BLaER1 treated with 17β-estradiol and CSF1 and Interleukin-3, amounts not matched to agents 10 nM and 100 nM (cell line): ENCODE measurements around the gene TJAP1.
"Not testable (repeated sequence)": the region's sequence is repeated elsewhere in the genome, so short reads cannot be mapped to it uniquely, and the experiment has no call there.

Source experiments
- H3K27ac ChIP-seq, 11 experiments: shearing (Covaris generic); formaldehyde crosslinking; 2 replicates each; pipeline ENCODE4 v1.8.1; 2022
- H3K27me3 ChIP-seq, 11 experiments: shearing (Covaris generic); formaldehyde crosslinking; 2 replicates each; pipeline ENCODE4 v1.8.1; 2022
- H3K36me3 ChIP-seq, 11 experiments: shearing (Covaris generic); formaldehyde crosslinking; 2 replicates each; pipeline ENCODE4 v1.8.1; 2022
- H3K4me1 ChIP-seq, 10 experiments: shearing (Covaris generic); formaldehyde crosslinking; 2 replicates each; pipeline ENCODE4 v1.8.1; 2022
- H3K4me2 ChIP-seq, 11 experiments: shearing (Covaris generic); formaldehyde crosslinking; 2 replicates each; pipeline ENCODE4 v1.8.1; 2022
- H3K4me3 ChIP-seq, 10 experiments: shearing (Covaris generic); formaldehyde crosslinking; 2 replicates each; pipeline ENCODE4 v1.8.1; 2022
- H3K9ac ChIP-seq, 11 experiments: shearing (Covaris generic); formaldehyde crosslinking; 2 replicates each; pipeline ENCODE4 v1.8.1; 2022
- H3K9me3 ChIP-seq, 11 experiments: shearing (Covaris generic); formaldehyde crosslinking; replicated peaks in 1 of 11; 2 replicates each; pipeline ENCODE4 v1.8.1; 2022
- H4K20me1 ChIP-seq, 11 experiments: shearing (Covaris generic); formaldehyde crosslinking; 2 replicates each; pipeline ENCODE4 v1.8.1; 2022
- Cebpa-rat ChIP-seq, 11 experiments: shearing (Covaris generic); IDR thresholded peaks; 2 replicates each; pipeline ENCODE4 v1.8.1; 2022

Gene TJAP1

GRCh38 chr6:43532201-43532600 lies 54.8 kb downstream of the TJAP1 start:
- Histone ChIP-seq H3K4me2 (no peak overlapping the region), H3K27me3 (no peaks in the 10 kb centered on the region), H3K4me1 (no peaks in the 10 kb centered on the region), H3K27ac (no peak overlapping the region), H3K36me3 (peaks cover 90 to 100% (median 100%) of the 10 kb centered on the region in 11 experiments), H3K9me3 (no peaks in the 10 kb centered on the region), H3K4me3 (no peak overlapping the region), H3K9ac (no peak overlapping the region), H4K20me1 (peaks cover 0 to 30% (median 8%) of the 10 kb centered on the region in 11 experiments; a peak in 7 of 22 replicates)
- no peak for TF ChIP-seq Cebpa-rat (IDR thresholded peaks at IDR 0.05)

DNA sequence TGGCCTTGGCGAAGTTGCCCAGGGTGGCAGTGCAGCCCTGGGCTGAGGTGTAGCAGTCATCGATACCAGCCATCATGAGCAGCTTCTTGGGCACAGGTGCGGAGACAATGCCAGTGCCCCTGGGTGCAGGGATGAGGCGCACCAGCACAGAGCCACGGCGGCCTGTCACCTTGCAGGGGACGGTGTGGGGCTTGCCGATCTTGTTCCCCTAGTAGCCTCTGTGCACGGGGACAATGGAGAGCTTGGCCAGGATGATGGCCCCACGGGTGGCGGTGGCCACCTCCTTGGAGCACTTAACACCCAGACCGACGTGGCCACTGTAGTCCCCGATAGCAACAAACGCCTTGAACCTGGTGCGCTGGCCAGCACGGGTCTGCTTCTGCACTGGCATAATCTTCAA lies 61.6 kb downstream of the TJAP1 start:
- peaks cover 84 to 100% (median 98%) of the 10 kb centered on the region in 11 experiments for H3K36me3 ChIP-seq
- H3K27ac ChIP-seq, H3K9me3 ChIP-seq, H3K4me1 ChIP-seq, H3K9ac ChIP-seq, H3K27me3 ChIP-seq, H3K4me3 ChIP-seq, H3K4me2 ChIP-seq: not testable (repeated sequence)
- peaks cover 0 to 33% (median 0%) of the 10 kb centered on the region in 11 experiments; a peak in 6 of 22 replicates for H4K20me1 ChIP-seq

DNA sequence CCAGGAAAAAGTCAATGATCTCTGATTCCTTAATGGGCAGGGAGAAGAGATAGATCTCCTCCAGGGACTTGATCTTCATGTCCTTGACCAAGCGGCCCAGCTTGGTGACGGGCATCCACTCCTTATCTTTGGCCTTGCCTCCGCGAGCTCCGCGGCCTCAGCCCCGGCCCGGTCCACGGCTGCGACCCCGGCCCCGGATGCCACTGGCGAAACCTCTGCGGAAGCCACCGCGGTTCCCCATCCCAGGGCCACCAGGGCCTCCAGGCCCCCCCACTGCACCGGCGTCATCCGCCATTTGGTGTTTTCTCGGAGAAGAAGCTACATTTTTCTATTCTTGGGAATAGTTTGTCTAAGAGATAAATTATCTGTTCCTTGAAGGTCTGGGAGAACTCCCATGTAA lies 62.0 kb downstream of the TJAP1 start:
- not testable (repeated sequence) for H3K27me3 ChIP-seq, H3K4me3 ChIP-seq, H3K27ac ChIP-seq, H3K4me1 ChIP-seq, H3K4me2 ChIP-seq, H3K9me3 ChIP-seq, H3K9ac ChIP-seq
- Histone ChIP-seq H3K36me3 (peaks cover 84 to 100% (median 98%) of the 10 kb centered on the region in 11 experiments), H4K20me1 (peaks cover 0 to 33% (median 0%) of the 10 kb centered on the region in 11 experiments; a peak in 6 of 22 replicates)

- H4K20me1 ChIP-seq, result peaks cover 0 to 33% (median 0%) of the 10 kb centered on the region in 11 experiments; a peak in 6 of 22 replicates
- H3K27me3 ChIP-seq, result no peaks in the 10 kb centered on the region
- H3K4me3 ChIP-seq, result no peak overlapping the region
- TF ChIP-seq Cebpa-rat (IDR thresholded peaks at IDR 0.05), result no peak
- no peaks in the 10 kb centered on the region for H3K4me1 ChIP-seq
- H3K4me2 ChIP-seq, result no peak overlapping the region
- H3K9ac ChIP-seq, result no peak overlapping the region
- H3K9me3 ChIP-seq, result no peaks in the 10 kb centered on the region
- H3K27ac ChIP-seq, result no peak overlapping the region
- peaks cover 91 to 100% (median 99%) of the 10 kb centered on the region in 11 experiments for H3K36me3 ChIP-seq
Observed at GRCh38 chr6:43540507-43540906, 63.1 kb downstream of the TJAP1 start.

GRCh38 chr6:43541774-43542471 lies 64.6 kb downstream of the TJAP1 start:
- H3K4me1 ChIP-seq, result no peaks in the 10 kb centered on the region
- H3K27ac ChIP-seq, result no peak overlapping the region
- TF ChIP-seq Cebpa-rat (IDR thresholded peaks at IDR 0.05), result no peak
- H3K27me3 ChIP-seq, result no peaks in the 10 kb centered on the region
- H3K9me3 ChIP-seq, result no peaks in the 10 kb centered on the region
- H3K4me2 ChIP-seq, result no peak overlapping the region
- H3K4me3 ChIP-seq, result no peak overlapping the region
- H3K36me3 ChIP-seq, result peaks cover 92 to 100% (median 99%) of the 10 kb centered on the region in 11 experiments
- H3K9ac ChIP-seq, result no peak overlapping the region
- peaks cover 0 to 33% (median 3%) of the 10 kb centered on the region in 11 experiments; a peak in 8 of 22 replicates for H4K20me1 ChIP-seq

DNA sequence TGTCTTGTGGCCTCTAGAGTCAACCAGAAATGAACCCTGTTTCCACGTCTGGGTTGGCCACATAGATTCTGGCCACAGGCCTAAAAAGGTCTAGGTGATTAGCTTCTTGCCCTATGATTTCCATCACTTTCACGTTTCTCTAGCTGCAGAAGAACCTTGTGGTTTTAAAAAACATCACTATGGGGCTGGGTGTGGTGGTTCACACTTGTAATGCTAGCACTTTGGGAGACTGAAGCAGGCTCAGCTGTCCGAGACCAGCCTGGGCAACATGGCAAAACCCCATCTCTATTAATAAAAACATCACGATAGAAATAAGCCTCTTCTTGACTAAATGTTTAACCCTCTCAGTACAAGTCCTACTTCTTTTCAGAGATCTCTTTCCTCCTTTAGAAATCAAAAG lies 67.1 kb downstream of the TJAP1 start:
- Histone ChIP-seq H3K9me3 (no peaks in the 10 kb centered on the region), H3K4me3 (no peak overlapping the region), H3K4me2 (no peak overlapping the region), H3K9ac (no peak overlapping the region), H3K27me3 (no peaks in the 10 kb centered on the region), H3K27ac (no peak overlapping the region), H3K4me1 (peaks cover 0 to 13% (median 0%) of the 10 kb centered on the region in 10 experiments; a peak in 2 of 20 replicates), H3K36me3 (peaks cover 99 to 100% (median 100%) of the 10 kb centered on the region in 11 experiments), H4K20me1 (peaks cover 0 to 33% (median 3%) of the 10 kb centered on the region in 11 experiments; a peak in 7 of 22 replicates)
- TF ChIP-seq Cebpa-rat (IDR thresholded peaks at IDR 0.05), result no peak

DNA sequence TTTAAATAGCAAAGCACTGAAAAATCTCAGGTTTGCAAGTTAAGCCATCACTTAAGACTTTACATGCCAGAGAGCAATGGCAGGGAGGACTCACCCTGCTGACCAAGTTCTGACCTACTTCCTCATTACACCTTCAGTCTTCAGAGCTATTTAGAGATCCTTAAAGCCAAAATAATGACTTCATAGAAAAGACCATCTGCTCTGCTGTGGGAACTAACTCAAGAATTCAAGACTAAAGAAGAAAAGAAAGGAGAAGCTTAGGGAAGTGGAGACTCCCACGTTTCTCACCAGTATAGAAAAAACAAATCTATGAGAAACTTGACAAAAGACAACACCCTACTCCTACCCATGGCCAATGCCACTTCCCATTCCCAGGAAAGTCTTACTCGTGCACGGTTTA lies 69.9 kb downstream of the TJAP1 start:
- Histone ChIP-seq H3K27ac (no peak overlapping the region), H3K9ac (no peak overlapping the region), H3K9me3 (no peaks in the 10 kb centered on the region), H3K4me1 (peaks cover 0 to 13% (median 0%) of the 10 kb centered on the region in 10 experiments; a peak in 2 of 20 replicates), H3K4me2 (no peak overlapping the region), H3K4me3 (no peak overlapping the region), H3K36me3 (peaks cover 99 to 100% (median 100%) of the 10 kb centered on the region in 11 experiments), H3K27me3 (no peaks in the 10 kb centered on the region), H4K20me1 (peaks cover 0 to 17% (median 3%) of the 10 kb centered on the region in 11 experiments; a peak in 5 of 22 replicates)
- no peak for TF ChIP-seq Cebpa-rat (IDR thresholded peaks at IDR 0.05)
